Right atrium auricular region (tissue), 2 donors: ENCODE data around the gene DOK4. TPM values are rescaled to one million over a fixed set of nuclear protein-coding genes. Genes with fewer than 3 reads are reported as not detected.
"Not testable (repeated sequence)": the region's sequence is repeated elsewhere in the genome, so short reads cannot be mapped to it uniquely, and the experiment has no call there.

Experiments used
- DNase-seq: peaks from one replicate; pipeline ENCODE4 v3.0.0-alpha.2; 2019; ENCODE audit warnings: low spot score
- H3K27ac ChIP-seq, 2 donors: fragments of 200-600 bp; sonication (generic); 1 replicate in 1 of 2; 2 replicates in 1 of 2; pipeline ENCODE4 v1.5.1; 2016 to 2019
- H3K27me3 ChIP-seq, 2 donors: fragments of 200-600 bp; sonication (generic); one replicate each; pipeline versions ENCODE4 v1.5.1 to v1.6.0; 2017 to 2019
- H3K36me3 ChIP-seq: fragments of 200-600 bp; sonication (generic); one replicate; pipeline ENCODE4 v1.5.1; 2016
- H3K4me1 ChIP-seq, 2 donors: fragments of 200-600 bp; sonication (generic); one replicate each; pipeline versions ENCODE4 v1.5.1 to v1.6.0; 2017 to 2019
- H3K4me3 ChIP-seq, 2 donors: fragments of 200-600 bp; sonication (generic); 1 replicate in 1 of 2; 2 replicates in 1 of 2; pipeline ENCODE4 v1.5.1; 2017 to 2019; ENCODE audit warnings: mild to moderate bottlenecking in 1 of 2, moderate library complexity in 1 of 2
- H3K9me3 ChIP-seq, 2 donors: fragments of 200-600 bp; sonication (generic); one replicate each; pipeline ENCODE4 v1.5.1; 2019
- total RNA-seq, 2 donors: library from RNA; depleted of rRNA; stranded (reverse); fragments of >200 nt; gene quantifications; one replicate each; pipeline ENCODE4 v1.1.0, GENCODE V29; 2016
- TF ChIP-seq, protein P1 (sequence below), 2 donors: fragments of 200-600 bp; sonication (generic); IDR thresholded peaks; one replicate each; pipeline ENCODE4 v1.5.1; 2019; ENCODE audit warnings: antibody characterized with exemption in 2 of 2

The DOK4 gene
- total RNA-seq, 2 donors from 2014 or later: 15.2 to 34.2 TPM

DNA sequence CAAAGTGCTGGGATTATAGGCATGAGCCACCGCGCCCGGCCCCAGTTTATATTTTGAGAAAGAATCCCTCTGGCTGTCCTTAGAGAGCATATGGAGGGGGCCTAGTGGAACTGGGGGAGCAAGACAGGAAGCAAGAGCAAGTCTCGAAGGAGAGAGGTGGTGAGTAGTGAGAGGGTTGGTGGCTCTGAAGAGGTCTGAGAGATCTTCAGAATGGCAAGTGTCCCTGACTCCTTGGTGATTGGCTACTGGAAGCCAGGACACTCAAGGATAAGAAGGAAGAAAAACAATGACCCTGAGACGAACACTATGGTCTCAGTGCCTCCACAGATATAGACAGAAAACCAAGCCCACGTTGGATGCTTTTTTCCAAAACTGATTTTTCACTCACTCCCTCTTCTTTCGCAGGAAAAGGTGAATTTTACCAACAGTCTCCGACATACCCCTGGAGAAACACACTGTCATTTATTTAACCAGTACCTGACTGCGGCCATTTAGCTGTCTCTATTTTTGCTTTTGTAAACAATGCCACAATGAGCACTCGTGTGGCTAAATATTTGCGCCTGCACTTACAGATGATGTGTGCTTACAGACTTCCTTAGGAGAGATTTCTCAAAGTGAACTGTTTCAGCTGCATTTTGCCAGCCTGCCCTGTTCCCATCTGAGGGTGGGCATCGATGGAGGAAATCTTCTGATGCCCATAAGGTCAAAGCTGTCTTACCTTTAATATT is 15.9 kb upstream of the DOK4 start:
- Histone ChIP-seq H3K36me3 (no peaks in the 10 kb centered on the region), H3K27me3 (no peaks in the 10 kb centered on the region), H3K9me3 (no peaks in the 10 kb centered on the region), H3K27ac (no peak overlapping the region), H3K4me1 (no peaks in the 10 kb centered on the region), H3K4me3 (no peak overlapping the region)
- no peak for DNase-seq
- TF ChIP-seq, protein P1, sequence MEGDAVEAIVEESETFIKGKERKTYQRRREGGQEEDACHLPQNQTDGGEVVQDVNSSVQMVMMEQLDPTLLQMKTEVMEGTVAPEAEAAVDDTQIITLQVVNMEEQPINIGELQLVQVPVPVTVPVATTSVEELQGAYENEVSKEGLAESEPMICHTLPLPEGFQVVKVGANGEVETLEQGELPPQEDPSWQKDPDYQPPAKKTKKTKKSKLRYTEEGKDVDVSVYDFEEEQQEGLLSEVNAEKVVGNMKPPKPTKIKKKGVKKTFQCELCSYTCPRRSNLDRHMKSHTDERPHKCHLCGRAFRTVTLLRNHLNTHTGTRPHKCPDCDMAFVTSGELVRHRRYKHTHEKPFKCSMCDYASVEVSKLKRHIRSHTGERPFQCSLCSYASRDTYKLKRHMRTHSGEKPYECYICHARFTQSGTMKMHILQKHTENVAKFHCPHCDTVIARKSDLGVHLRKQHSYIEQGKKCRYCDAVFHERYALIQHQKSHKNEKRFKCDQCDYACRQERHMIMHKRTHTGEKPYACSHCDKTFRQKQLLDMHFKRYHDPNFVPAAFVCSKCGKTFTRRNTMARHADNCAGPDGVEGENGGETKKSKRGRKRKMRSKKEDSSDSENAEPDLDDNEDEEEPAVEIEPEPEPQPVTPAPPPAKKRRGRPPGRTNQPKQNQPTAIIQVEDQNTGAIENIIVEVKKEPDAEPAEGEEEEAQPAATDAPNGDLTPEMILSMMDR (IDR thresholded peaks at IDR 0.05): no peak

DNA sequence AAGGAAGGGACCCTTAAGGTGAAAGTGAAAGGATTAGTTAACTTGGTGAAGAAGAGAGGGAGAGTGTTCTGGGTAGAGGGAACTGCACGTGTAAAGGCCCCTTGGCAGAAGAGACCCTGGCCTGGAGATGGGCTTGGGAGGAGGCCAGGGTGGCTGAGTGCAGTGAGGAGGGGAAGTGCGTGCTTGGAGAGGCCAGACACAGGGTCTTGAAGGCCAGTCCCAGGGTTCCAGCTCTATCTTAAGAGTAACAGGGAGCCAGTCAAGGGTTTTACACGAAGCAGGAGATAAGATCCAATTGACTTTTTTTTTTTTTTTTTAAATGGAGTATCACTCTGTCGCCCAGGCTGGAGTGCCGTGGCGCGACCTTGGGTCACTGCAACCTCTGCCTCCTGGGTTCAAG is 15.2 kb upstream of the DOK4 start:
- no peaks in the 10 kb centered on the region for H3K9me3 ChIP-seq
- H3K4me3 ChIP-seq: no peak overlapping the region
- DNase-seq: no peak
- no peaks in the 10 kb centered on the region for H3K27me3 ChIP-seq
- no peak overlapping the region for H3K27ac ChIP-seq
- H3K36me3 ChIP-seq: no peaks in the 10 kb centered on the region
- H3K4me1 ChIP-seq: no peaks in the 10 kb centered on the region
- TF ChIP-seq, protein P1 (IDR thresholded peaks at IDR 0.05): no peak

DNA sequence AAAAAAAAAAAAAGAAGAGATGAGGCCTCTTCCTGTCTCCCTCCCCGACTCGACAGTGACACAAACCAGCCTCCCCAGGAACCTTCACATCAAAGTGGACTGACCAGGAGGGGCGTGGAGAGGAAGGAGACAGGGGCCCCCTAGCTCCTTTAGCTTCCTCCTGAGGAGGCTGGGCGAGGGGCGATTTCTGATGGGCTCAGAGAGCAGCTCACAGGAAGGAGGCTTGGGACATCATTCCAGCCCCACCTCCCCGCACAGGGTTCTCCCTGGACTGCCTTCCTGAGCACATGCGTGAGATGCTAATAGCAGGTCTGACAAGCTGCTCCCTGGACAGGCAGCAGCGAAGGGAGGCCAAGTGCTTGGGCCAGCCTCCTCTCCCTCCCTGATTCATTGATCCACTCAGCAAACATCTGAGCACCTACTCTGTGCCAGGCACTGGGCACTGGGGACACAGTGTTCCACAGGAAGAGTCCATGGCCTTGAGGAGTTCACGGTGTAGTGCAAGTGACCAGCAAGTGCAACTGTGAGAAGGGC is 14.4 kb upstream of the DOK4 start:
- no peaks in the 10 kb centered on the region for H3K36me3 ChIP-seq

DNA sequence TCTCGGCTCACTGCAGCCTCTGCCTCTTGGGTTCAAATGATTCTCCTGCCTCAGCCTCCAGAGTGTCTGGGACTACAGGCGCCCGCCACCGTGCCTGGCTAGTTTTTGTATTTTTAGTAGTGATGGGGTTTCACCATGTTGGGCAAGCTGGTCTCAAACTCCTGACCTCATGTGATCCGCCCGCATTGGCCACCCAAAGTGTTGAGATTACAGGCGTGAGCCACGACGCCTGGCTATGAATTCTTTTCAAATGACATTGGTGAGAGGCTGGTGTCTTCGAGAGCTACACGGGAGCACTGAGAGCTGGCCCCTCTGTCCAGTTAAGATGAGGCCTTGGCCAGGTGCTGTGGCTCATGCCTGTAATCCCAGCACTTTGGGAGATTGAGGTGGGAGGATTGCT is 13.6 kb upstream of the DOK4 start:
- H3K27me3 ChIP-seq, H3K27ac ChIP-seq, H3K9me3 ChIP-seq, H3K36me3 ChIP-seq, DNase-seq, H3K4me1 ChIP-seq, H3K4me3 ChIP-seq: not testable (repeated sequence)

More for the DNA sequence above, 14.4 kb upstream of the DOK4 start:
- TF ChIP-seq, protein P1 (IDR thresholded peaks at IDR 0.05): no peak
- DNase-seq: no peak
- Histone ChIP-seq H3K9me3 (no peaks in the 10 kb centered on the region), H3K27me3 (no peaks in the 10 kb centered on the region), H3K4me3 (no peak overlapping the region), H3K27ac (no peak overlapping the region), H3K4me1 (no peaks in the 10 kb centered on the region)

DNA sequence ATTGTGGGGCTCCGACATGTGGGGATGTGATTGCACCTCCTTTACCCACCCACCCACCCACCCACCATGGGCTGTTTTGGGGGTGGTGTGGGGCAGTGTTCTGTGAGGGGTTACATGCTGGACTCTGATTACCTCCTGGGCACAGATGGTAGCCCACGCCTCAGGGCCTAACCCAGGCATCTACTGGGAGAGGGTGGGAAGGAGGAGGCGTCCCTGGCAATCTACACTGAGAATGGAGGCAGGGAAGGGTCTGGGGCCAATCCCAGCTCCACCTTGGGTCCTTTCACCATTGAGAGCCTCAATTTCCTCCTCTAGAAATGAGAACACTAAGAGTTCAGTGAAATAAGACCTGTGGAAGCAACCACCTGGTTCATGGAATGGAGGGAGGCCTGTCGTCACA is 11.7 kb upstream of the DOK4 start:
- DNase-seq: no peak
- TF ChIP-seq, protein P1 (IDR thresholded peaks at IDR 0.05): no peak
- Histone ChIP-seq H3K27me3 (no peaks in the 10 kb centered on the region), H3K4me3 (no peak overlapping the region), H3K9me3 (no peaks in the 10 kb centered on the region), H3K4me1 (no peaks in the 10 kb centered on the region), H3K36me3 (no peaks in the 10 kb centered on the region), H3K27ac (no peak overlapping the region)

DNA sequence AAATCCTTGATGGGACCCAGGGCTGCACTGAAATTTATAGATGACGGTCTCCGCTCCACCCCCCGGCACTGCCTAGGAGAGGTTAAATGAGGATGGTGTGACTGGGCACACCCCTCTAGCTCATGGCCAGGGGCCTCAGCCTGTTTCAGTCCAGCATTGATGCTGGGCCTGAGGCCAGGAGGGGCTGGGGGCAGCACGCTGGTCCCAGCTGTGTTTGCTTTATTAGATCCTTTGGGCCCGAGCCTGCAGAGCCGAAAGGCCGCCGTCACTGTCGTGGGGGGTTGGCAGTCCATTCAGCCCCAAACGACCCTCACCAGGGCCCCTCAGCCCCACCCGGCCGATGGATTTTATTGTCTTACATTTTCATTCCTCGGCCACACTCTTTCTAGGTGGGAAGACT is 10.8 kb upstream of the DOK4 start:
- no peaks in the 10 kb centered on the region for H3K4me1 ChIP-seq
- DNase-seq: no peak
- H3K27ac ChIP-seq: no peak overlapping the region
- H3K27me3 ChIP-seq: no peaks in the 10 kb centered on the region
- TF ChIP-seq, protein P1 (IDR thresholded peaks at IDR 0.05): no peak
- H3K36me3 ChIP-seq: no peaks in the 10 kb centered on the region
- no peak overlapping the region for H3K4me3 ChIP-seq
- no peaks in the 10 kb centered on the region for H3K9me3 ChIP-seq
